ENCODE measurements around the gene NUTM2F. TPM values are rescaled to one million over a fixed set of nuclear protein-coding genes. Genes with fewer than 3 reads are reported as not detected.
"Not testable (repeated sequence)": the region's sequence is repeated elsewhere in the genome, so short reads cannot be mapped to it uniquely, and the experiment has no call there.

The NUTM2F gene
- total RNA-seq, 1 experiment from 2014 or later, result not detected

DNA sequence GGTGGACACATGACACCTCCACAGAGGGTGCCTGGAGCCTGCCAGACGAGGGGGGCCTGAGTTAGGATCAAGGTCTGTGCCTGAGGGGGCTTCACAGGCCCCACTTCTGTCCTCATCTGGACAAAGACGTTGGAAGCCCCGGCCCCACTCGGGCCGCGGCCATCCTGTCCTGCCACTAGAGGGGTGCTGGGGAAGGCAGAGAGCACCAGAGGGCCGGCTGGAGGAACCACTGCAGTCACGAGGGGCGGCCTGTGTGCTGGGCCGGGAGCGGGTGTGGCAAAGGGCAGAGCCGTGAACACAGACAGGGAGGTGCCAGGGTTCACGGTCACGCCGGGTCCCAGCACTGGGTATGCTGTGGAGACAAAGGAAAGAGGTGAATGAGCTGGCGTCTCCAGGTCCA, 2.9 kb downstream of the NUTM2F start:
- H3K27ac ChIP-seq; H3K27me3 ChIP-seq; H3K4me3 ChIP-seq; H3K36me3 ChIP-seq; H3K4me1 ChIP-seq; DNase-seq; H3K9me3 ChIP-seq (replicated peaks): not testable (repeated sequence)

DNA sequence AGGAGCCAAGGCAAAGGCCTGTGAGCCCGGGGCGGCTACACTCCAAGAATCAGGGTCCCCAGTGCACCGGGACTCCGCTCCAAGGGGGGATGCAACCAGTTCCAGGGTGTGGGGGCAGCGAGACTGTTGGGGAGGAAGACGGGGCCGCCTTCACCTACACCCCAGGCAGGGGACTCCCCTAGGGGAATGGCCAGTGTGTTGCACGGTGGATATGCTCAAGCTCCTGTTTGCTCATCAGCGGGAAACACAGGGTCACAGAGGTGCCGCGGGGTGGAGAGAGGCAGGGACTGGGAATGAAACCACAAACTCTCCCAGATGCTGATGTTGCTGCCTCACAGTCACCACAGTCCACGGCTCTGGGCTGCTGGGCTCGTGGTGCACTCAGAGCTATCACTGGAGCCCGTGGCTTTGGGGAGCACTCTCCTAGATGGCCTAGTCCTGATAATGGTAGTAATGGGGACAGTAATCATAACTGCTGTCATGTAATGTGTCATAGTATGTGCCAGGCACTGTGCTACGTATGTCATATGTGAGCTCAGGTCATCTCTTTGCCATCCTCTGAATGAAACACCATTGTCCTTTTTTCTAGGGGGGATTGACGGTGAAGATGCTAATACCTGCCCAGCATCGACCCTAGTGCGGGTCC, 5.2 kb downstream of the NUTM2F start:
- not testable (repeated sequence) for H3K27ac ChIP-seq; H3K4me3 ChIP-seq; H3K27me3 ChIP-seq; H3K4me1 ChIP-seq; H3K9me3 ChIP-seq (replicated peaks); H3K36me3 ChIP-seq; DNase-seq

DNA sequence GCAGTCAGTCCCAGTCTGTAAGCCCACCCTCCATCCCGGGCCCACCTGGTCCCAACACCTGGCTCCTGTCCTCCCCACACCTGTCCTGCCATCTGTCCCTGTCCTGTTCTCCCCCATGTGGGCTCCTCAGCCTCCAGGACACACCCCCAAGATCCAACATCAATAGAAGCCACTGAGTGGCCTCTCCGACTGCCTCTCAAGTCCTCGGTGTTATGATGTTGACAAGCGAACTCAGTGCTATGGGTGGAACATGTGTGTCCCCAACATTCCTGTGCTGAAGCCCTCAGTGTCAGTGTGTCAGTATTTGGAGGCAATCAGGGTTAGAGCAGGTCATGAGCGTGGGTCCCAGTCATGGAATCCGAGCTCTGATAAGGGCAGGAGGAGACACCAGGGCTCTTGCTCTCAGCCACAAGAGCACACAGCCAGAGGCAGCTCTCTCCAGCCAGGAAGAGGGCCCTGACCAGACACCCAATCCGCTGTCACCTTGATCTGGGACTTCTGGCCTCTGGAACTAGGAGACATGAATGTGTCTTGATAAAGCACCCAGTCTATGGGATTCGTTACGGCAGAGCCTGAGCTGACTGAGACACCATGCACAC, 6.0 kb downstream of the NUTM2F start:
- H3K27ac ChIP-seq; H3K4me3 ChIP-seq; H3K4me1 ChIP-seq; H3K36me3 ChIP-seq; DNase-seq; H3K9me3 ChIP-seq (replicated peaks); H3K27me3 ChIP-seq: not testable (repeated sequence)

DNA sequence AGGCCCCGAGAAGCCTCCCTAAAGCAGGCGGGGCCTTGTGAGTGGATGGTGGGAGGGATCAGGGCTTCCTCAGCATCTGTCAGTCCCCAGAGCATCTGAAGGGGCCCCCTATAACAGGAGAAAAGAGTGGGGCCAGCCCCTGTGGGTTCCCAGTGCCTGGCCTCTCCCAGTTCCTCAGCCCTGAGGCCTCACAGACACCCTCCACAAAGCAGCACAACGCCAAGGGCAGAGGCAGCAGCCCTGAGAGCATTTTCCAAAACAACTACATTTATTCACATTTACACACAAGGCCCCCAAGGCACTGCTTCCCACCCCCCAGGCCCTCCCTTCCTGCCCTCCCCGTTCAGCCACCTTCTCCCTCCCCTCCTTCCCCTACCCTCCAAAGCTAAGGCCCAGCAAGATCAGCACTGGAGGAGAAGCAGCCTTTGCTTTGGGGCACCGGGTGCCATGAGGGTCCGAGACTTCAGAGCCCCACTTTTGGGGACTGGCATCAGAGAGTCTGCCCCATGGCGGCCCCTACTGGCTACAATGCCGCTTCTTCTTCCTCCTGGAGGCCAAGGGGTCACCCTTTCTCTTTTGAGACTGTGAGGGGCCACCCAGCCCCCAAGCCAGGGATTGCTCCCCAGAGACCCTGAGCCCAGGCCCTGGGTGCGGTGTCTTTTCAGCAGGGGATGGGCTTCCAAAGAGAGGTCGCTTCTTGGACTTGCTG, 10.3 kb downstream of the NUTM2F start:
- H3K36me3 ChIP-seq; H3K4me1 ChIP-seq; DNase-seq; H3K27me3 ChIP-seq; H3K4me3 ChIP-seq; H3K9me3 ChIP-seq (replicated peaks); H3K27ac ChIP-seq: not testable (repeated sequence)

DNA sequence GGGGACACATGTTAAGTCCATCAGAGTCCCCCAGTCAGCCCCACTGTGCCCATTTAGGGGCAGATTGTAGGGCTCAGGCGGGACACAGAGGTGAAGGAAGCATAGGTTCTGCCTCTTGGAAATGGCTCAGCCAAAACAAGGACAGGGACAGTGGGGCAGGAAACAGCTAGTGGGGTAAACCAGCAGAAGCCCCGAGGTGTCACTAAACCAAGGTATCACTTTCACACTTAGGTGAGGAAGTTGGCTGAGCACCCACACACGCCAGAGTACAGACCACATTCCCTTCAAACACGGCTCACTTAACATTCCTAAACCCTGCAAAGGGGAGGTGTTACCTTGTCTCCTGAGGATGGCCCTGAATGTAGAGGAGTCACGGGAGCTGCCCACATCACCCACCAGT, 12.2 kb downstream of the NUTM2F start:
- H3K9me3 ChIP-seq (replicated peaks); DNase-seq; H3K27me3 ChIP-seq; H3K4me3 ChIP-seq; H3K27ac ChIP-seq; H3K4me1 ChIP-seq; H3K36me3 ChIP-seq: not testable (repeated sequence)

DNA sequence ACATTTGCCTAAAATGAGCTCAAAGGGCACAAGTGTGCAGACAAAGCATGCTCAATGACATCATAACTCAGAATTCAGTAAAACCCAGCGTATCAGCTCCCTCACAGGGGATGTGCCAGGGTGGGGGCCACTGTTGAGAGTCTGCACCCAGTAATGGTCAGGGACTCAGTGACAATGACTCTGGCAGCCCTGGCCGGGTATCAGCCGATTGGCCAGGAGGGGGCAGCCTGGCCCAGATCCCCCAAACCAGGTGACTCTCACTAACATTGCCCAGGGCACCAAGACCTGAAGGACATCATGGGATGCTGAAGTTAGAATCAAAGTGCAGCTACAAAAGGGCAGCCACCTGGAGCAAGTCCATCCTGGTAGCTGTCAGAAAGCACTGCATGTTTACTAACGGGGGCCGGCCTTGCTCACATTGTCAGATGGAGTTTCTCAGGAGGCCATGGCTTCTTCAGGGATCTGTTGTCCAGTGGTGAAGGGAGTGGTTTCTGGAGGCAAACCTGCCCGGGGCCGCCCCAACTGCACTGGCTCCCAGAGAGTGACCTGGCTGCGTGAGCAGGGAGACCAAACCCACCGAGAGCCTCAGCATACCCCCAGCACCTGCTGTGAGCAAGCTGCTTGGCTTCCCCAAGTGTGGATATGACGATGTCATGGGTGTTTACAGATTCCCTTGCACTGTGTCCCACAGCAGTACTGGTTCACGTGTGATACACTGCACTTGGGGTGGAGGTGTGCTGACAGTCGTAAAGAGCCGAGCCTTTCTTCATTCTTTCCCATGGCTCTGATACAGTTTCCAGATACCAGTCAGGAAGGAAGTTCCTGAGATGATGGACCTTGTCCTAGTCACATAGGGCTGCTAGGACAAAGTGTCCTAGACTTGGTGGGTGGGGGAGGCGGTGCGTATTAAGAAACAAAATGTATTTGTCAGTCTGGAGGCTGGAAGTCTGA, 13.1 kb downstream of the NUTM2F start:
- not testable (repeated sequence) for H3K27me3 ChIP-seq; H3K4me1 ChIP-seq; H3K36me3 ChIP-seq; DNase-seq; H3K27ac ChIP-seq; H3K4me3 ChIP-seq; H3K9me3 ChIP-seq (replicated peaks)

DNA sequence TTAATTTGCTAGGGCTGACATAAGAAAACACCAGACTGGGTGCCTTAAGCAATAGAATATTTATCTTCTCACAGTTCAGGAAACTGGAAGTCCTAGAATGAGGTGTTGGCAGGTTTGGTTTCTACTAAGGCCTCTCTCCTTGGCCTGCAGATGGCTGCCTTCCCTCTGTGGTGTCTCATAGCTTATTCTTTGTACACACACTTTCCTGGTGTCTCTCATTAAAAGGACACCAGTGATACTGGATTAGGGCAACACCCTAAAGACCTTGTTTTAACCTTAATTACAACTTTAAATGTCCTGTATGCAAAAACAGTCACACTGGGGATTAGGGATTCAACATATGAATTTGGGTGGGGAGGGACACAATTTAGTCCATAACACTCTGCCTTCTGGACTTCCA, 25.1 kb downstream of the NUTM2F start:
- no peak for DNase-seq
- no peaks in the 10 kb centered on the region for H3K4me1 ChIP-seq

DNA sequence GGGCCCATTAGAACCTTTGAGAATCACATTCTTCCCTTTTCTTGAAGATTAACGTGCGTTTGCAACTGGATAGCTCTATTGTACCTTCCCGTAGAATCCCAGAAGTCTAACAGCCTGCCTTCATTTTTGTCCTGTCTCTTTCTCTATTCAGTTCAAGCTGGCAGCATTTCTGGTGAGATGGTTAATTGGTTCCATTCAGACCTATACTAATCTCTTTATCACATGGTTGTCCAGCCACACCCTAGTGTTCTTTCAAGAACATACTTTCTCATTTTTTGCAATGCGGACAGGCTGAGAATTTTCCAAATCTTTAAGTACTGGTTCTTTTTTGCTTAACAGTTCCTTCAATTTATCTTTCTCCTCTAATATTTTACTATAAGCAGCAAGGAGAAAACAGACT, 26.0 kb downstream of the NUTM2F start:
- Histone ChIP-seq H3K4me1 (no peaks in the 10 kb centered on the region), H3K4me3 (no peak overlapping the region)
- DNase-seq, result no peak

More for the DNA sequence above, 25.1 kb downstream of the NUTM2F start:
- Histone ChIP-seq H3K4me3 (no peak overlapping the region), H3K27me3 (no peaks in the 10 kb centered on the region), H3K36me3 (no peaks in the 10 kb centered on the region), H3K9me3 (replicated peaks) (0 out of 2 replicates have a peak, but pooled peaks cover 4% of the 10 kb centered on the region), H3K27ac (no peak overlapping the region)

DNA sequence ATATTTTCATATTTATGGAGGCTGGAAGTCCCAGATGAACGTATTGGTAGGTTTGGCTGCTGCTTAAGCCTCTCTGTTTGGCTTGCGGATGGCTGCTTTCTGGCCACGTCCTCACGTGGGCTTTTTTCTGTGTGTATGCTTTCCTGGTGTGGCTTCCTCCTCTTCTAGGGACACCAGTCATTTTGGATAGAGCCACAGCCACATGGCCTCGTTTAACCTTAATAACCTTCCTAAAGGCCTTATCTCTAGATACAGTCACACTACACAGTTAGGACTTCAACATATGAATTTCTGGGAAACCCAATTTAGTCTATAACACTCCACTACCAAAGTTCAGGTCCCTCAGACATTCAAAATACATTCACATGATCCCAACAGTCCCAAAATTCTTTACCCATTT, 26.9 kb downstream of the NUTM2F start:
- no peak for DNase-seq
- no peaks in the 10 kb centered on the region for H3K36me3 ChIP-seq
- H3K4me1 ChIP-seq, result no peaks in the 10 kb centered on the region
- H3K4me3 ChIP-seq, result no peak overlapping the region
- no peaks in the 10 kb centered on the region for H3K27me3 ChIP-seq
- H3K9me3 ChIP-seq (replicated peaks), result 0 out of 2 replicates have a peak, but pooled peaks cover 4% of the 10 kb centered on the region
- no peak overlapping the region for H3K27ac ChIP-seq

More for the DNA sequence above, 26.0 kb downstream of the NUTM2F start:
- H3K9me3 ChIP-seq (replicated peaks), result 0 out of 2 replicates have a peak, but pooled peaks cover 4% of the 10 kb centered on the region
- H3K27ac ChIP-seq, result no peak overlapping the region
- H3K36me3 ChIP-seq, result no peaks in the 10 kb centered on the region
- no peaks in the 10 kb centered on the region for H3K27me3 ChIP-seq

DNA sequence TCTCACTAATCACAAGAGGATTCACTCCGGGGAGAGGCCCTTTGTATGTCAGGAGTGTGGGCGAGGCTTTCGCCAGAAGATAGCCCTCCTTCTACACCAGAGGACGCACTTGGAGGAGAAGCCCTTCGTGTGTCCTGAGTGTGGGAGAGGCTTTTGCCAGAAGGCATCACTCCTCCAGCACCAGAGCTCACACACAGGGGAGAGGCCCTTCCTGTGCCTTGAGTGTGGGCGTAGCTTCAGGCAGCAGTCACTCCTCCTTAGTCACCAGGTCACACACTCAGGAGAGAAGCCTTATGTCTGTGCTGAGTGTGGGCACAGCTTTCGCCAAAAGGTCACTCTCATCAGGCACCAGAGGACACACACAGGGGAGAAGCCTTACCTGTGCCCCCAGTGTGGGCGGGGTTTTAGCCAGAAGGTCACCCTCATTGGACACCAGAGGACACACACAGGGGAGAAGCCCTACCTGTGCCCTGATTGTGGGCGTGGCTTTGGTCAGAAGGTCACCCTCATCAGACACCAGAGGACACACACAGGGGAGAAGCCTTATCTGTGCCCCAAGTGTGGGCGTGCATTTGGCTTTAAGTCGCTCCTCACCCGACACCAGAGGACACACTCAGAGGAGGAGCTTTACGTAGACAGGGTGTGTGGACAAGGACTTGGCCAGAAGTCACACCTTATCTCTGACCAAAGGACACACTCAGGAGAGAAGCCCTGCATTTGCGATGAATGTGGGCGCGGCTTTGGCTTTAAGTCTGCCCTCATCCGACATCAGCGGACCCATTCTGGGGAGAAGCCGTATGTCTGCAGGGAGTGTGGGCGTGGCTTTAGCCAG, 27.8 kb downstream of the NUTM2F start:
- DNase-seq, result no peak
- Histone ChIP-seq H3K36me3 (no peaks in the 10 kb centered on the region), H3K27me3 (no peaks in the 10 kb centered on the region), H3K9me3 (replicated peaks) (0 out of 2 replicates have a peak, but pooled peaks cover 4% of the 10 kb centered on the region), H3K4me3 (no peak overlapping the region), H3K27ac (no peak overlapping the region), H3K4me1 (no peaks in the 10 kb centered on the region)

DNA sequence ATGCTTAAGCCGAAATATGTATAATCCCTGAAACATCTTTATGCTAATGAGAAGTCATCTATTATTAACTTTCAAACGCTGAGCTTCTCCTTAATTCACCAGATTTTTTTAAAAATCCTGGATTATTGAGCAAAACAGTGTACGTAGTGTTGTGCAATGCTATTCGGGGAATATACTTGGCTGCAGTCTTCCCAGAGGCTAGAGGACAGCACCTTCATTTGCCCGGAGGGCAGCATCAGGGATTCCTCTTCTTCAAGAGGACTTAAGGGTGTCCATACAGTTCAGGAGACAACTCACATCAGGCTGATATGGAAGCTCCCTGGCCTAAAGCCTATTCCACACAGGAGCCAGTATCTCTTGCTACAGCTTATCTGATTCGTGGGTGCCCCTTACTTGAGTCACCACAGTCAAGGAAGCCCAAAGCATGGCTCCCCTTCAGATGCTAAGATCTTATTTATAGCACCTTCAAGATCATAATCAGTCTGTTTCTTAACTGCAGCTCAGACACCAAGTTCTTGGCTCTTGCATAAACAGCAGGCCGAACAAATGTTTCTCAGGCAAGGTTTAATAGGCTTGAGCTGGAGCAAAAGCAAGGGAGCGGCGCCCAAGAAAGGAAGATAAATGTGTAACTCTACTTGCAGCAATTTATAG, 29.4 kb downstream of the NUTM2F start:
- Histone ChIP-seq H3K9me3 (replicated peaks) (0 out of 2 replicates have a peak, but pooled peaks cover 4% of the 10 kb centered on the region), H3K27me3 (no peaks in the 10 kb centered on the region), H3K36me3 (no peaks in the 10 kb centered on the region), H3K27ac (no peak overlapping the region), H3K4me1 (no peaks in the 10 kb centered on the region), H3K4me3 (no peak overlapping the region)
- DNase-seq, result no peak

DNA sequence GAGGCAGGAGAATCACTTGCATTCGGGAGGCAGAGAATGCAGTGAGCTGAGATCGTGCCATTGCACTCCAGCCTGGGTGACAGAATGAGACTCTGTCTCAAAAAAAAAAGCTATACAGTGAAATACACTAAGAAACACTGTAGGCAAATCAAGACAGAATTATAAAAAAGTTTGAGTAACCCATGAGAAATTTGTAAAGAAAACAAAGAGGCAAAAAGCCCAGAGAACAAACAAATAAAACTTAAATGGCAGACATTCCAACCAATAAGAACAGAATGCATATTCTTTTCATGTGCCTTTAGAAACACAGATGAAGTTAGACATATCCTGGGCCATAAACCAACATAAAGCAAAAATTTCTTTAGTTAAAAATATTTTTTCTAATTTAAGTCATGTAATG, 38.8 kb downstream of the NUTM2F start:
- Histone ChIP-seq H3K4me3 (no peak overlapping the region), H3K27ac (no peak overlapping the region), H3K36me3 (peaks cover 2% of the 10 kb centered on the region; the same call in 1 of the 2 replicates), H3K27me3 (no peaks in the 10 kb centered on the region), H3K9me3 (replicated peaks) (0 out of 2 replicates have a peak, but pooled peaks cover 6% of the 10 kb centered on the region), H3K4me1 (no peaks in the 10 kb centered on the region)
- DNase-seq, result no peak

DNA sequence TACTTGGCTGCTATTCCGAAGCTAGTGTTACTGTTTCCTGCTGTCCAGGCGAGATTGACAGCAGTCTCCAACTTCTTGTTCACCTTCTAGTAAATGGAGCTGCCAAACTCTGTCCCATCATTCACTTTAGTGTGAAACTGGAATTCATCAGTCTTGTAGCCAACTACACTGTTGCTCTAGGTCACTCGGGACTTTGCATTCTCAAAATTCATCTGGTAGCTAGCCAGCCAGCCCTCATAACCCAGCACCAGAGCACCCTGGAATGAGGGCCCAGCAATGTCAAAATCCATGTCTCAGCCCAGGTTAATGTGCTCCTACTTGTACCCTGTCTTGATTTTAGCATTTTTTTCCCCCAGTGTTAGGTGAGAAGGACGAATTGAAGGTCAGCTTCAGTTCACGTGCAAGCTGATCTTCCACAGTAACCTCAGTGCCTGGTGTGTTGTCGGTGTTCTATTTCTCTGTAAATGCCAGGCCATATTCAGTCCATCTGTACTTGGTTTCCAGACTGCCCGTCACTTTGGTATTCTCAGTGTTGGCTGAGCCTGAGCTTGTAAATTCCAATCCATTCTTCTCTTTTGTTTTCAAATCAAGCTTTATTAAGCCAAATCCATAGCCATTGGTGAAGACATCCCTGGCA, 40.4 kb downstream of the NUTM2F start:
- no peak for DNase-seq
- H3K36me3 ChIP-seq, result peaks cover 2% of the 10 kb centered on the region; the same call in 1 of the 2 replicates
- no peaks in the 10 kb centered on the region for H3K27me3 ChIP-seq
- no peak overlapping the region for H3K4me3 ChIP-seq
- H3K27ac ChIP-seq, result no peak overlapping the region
- 0 out of 2 replicates have a peak, but pooled peaks cover 6% of the 10 kb centered on the region for H3K9me3 ChIP-seq (replicated peaks)
- no peaks in the 10 kb centered on the region for H3K4me1 ChIP-seq
